C4-2B (cell line): Measurements from ENCODE around the gene TMEM131L.

ENCODE experiments used
- CTCF ChIP-seq: fragments of 450-650 bp; conservative IDR thresholded peaks from 2 replicates; pipeline ENCODE4 v1.5.1; 2017; ENCODE audit warnings: mild to moderate bottlenecking
- ZFX ChIP-seq: fragments of 450-650 bp; IDR thresholded peaks from 2 replicates; pipeline ENCODE4 v1.6.1; 2017

DNA sequence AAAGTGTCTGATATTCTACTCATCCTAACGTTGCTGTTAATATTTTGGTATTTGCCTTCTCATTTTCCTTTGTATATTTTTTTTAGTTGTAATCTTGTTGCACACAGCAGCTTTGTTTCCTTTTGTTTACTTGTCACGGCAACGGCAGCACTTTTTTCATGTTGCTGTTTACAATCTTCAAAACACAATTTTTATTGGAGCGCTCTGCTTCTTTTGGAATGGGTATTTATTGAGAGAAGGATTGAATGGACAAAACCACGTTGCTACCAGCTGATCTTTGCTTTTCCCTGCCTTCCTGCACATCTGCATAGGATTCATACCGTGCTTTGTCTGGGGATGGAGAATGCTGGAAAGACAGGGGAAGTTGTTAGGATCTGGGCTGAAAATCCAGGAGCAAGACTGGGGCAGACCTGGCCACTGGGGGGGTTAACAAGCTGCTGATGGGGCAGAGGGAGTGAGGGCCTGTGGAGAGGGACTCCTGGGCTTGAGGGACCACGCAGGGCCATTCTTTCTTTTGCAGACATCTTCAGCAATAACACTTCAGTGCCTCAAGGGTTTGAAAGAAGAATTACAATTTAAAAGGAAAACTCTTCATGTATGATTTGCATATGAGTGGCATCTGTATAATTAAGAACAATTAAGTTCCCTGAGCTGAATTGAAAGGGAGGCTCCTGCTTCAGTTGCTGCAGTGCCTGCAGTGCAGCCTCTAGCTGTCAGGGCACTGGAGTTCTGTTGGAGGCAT, 69.8 kb downstream of the TMEM131L start:
- TF ChIP-seq CTCF, result peak; percentile 24; the same call in 1 of the 2 replicates
- no peak for TF ChIP-seq ZFX
